HCT116 (cell line): ENCODE results near the gene EHD1. TPM values are rescaled to one million over a fixed set of nuclear protein-coding genes. Genes with fewer than 3 reads are reported as not detected.

Experiments used
- ATAC-seq: fragments of 200-7000 bp; cut with Tn5 transposase; 2 replicates; pipeline ENCODE4 v1.9.1; 2020; ENCODE audit warnings: mild to moderate bottlenecking, moderate library complexity
- BruUV-seq: library from RNA; stranded (reverse); fragments of 400-500 nt; replicated peaks from 2 replicates; lab custom pipeline; 2021; lab: Mats Ljungman, UMichigan
- CTCF ChIA-PET: fragments of 300-600 bp; sonication (Branson Sonifier 250); formaldehyde crosslinking; loops from one replicate; lab custom pipeline; 2021; ENCODE audit warnings: antibody characterized with exemption; lab: Charles Lee
- POLR2A ChIA-PET: fragments of 300-600, 350-600 bp; sonication (Branson Sonifier 250); formaldehyde crosslinking; loops from one replicate; lab custom pipeline; 2021; ENCODE audit warnings: antibody characterized with exemption; lab: Charles Lee
- RAD21 ChIA-PET, 2 experiments: fragments of 300-600 bp; sonication (Branson Sonifier 250); formaldehyde crosslinking; loops; one replicate each; lab custom pipeline; 2023; ENCODE audit warnings: low total read pairs in 2 of 2; ENCODE audit not compliant: uncharacterized antibody in 2 of 2, unreplicated experiment in 2 of 2, low non-redundant PET in 1 of 2; lab: Charles Lee
- DNase-seq: peaks from one replicate; pipeline ENCODE4 v3.0.0-alpha.2; 2010; ENCODE audit warnings: low read depth, low spot score
- H2AFZ ChIP-seq: fragments of 200-600 bp; shearing (Covaris generic), sonication (generic); 2 replicates; pipeline ENCODE4 v1.6.1; 2017; ENCODE audit warnings: low read depth, mixed run types, mixed read lengths, antibody characterized with exemption, low read length; ENCODE audit not compliant: poor library complexity, severe bottlenecking
- H3K27ac ChIP-seq: 2 replicates; pipeline ENCODE4 v1.5.1; 2012; ENCODE audit warnings: low read depth, low read length
- H3K27me3 ChIP-seq: fragments of 200-600 bp; sonication (generic); 2 replicates; pipeline ENCODE4 v1.6.1; 2016; ENCODE audit warnings: mixed run types, low read length, mixed read lengths; ENCODE audit not compliant: insufficient read depth
- H3K36me3 ChIP-seq, 2 experiments: fragments of 200-500 bp in 1 of 2; fragments of 200-600 bp in 1 of 2; sonication (Bioruptor generic) in 1 of 2; sonication (generic) in 1 of 2; 2 replicates each; pipeline versions ENCODE4 v1.5.1 to v1.6.1; 2014 to 2016; ENCODE audit warnings: low read length in 2 of 2, inconsistent platforms in 1 of 2, mixed read lengths in 1 of 2, mixed run types in 1 of 2; ENCODE audit not compliant: insufficient read depth in 2 of 2, control insufficient read depth in 1 of 2
- H3K4me1 ChIP-seq, 2 experiments: fragments of 200-600 bp in 1 of 2; sonication (generic) in 1 of 2; 2 replicates each; pipeline versions ENCODE4 v1.5.1 to v1.6.1; 2012 to 2017; ENCODE audit warnings: low read length in 2 of 2, inconsistent platforms in 1 of 2, mild to moderate bottlenecking in 1 of 2, mixed read lengths in 1 of 2, mixed run types in 1 of 2, moderate library complexity in 1 of 2; ENCODE audit not compliant: insufficient read depth in 2 of 2, control insufficient read depth in 1 of 2
- H3K4me2 ChIP-seq: fragments of 200-600 bp; sonication (generic); 2 replicates; pipeline ENCODE4 v1.6.1; 2017; ENCODE audit warnings: mixed run types, low read length, mixed read lengths
- H3K4me3 ChIP-seq, 2 experiments: fragments of 200-600 bp in 1 of 2; sonication (generic) in 1 of 2; replicated peaks in 1 of 2; 2 replicates each; pipeline ENCODE4 v1.5.1; 2011 to 2016; ENCODE audit warnings: low read length in 2 of 2, control low read depth in 1 of 2, low read depth in 1 of 2, mild to moderate bottlenecking in 1 of 2, mixed read lengths in 1 of 2, mixed run types in 1 of 2
- H3K79me2 ChIP-seq: fragments of 200-600 bp; sonication (generic); 2 replicates; pipeline ENCODE4 v1.6.1; 2017; ENCODE audit warnings: mild to moderate bottlenecking, mixed run types, low read length, moderate library complexity, mixed read lengths; ENCODE audit not compliant: insufficient read depth
- H3K9ac ChIP-seq: fragments of 200-600 bp; sonication (generic); 2 replicates; pipeline ENCODE4 v1.6.1; 2016; ENCODE audit warnings: low read length, mixed read lengths
- H3K9me2 ChIP-seq: fragments of 200-600 bp; sonication (generic), shearing (Covaris generic); 2 replicates; pipeline ENCODE4 v1.6.1; 2017; ENCODE audit warnings: mixed run types, mild to moderate bottlenecking, moderate library complexity; ENCODE audit not compliant: insufficient read depth
- H3K9me3 ChIP-seq, 2 experiments: fragments of 200-500 bp in 1 of 2; fragments of 200-600 bp in 1 of 2; sonication (Bioruptor generic) in 1 of 2; sonication (generic) in 1 of 2; 2 replicates each; pipeline ENCODE4 v1.6.1; 2014 to 2017; ENCODE audit warnings: low read length in 2 of 2, mixed read lengths in 2 of 2, inconsistent platforms in 1 of 2, low read depth in 1 of 2, mild to moderate bottlenecking in 1 of 2, mixed run types in 1 of 2, moderate library complexity in 1 of 2; ENCODE audit not compliant: control insufficient read depth in 1 of 2, insufficient read depth in 1 of 2
- H4K20me1 ChIP-seq: fragments of 200-600 bp; sonication (generic), shearing (Covaris generic); 2 replicates; pipeline ENCODE4 v1.6.1; 2017; ENCODE audit warnings: mixed run types, mild to moderate bottlenecking, moderate library complexity; ENCODE audit not compliant: insufficient read depth
- CBX3 ChIP-seq: IDR thresholded peaks from 2 replicates; pipeline ENCODE4 v1.6.1; 2012; ENCODE audit warnings: low read depth
- CEBPB ChIP-seq: IDR thresholded peaks from 2 replicates; pipeline ENCODE4 v1.6.1; 2012; ENCODE audit warnings: low read depth
- ELF1 ChIP-seq: IDR thresholded peaks from 2 replicates; pipeline ENCODE4 v1.6.1; 2012; ENCODE audit warnings: low read depth, borderline replicate concordance
- EZH2 ChIP-seq: fragments of 200-600 bp; sonication (generic); IDR thresholded peaks from 2 replicates; pipeline ENCODE4 v1.6.1; 2017; ENCODE audit warnings: antibody characterized with exemption, mixed run types
- JUND ChIP-seq: IDR thresholded peaks from 2 replicates; pipeline ENCODE4 v1.6.1; 2012
- POLR2AphosphoS5 ChIP-seq: IDR thresholded peaks from 2 replicates; pipeline ENCODE4 v1.6.1; 2011; ENCODE audit warnings: mild to moderate bottlenecking, low read depth, low read length, moderate library complexity
- SIN3A ChIP-seq: IDR thresholded peaks from 2 replicates; pipeline ENCODE4 v1.6.1; 2012; ENCODE audit warnings: low read depth
- SRF ChIP-seq: IDR thresholded peaks from 2 replicates; pipeline ENCODE4 v1.6.1; 2012; ENCODE audit warnings: low read depth
- TCF7L2 ChIP-seq: IDR thresholded peaks from 2 replicates; pipeline ENCODE4 v1.7.0; 2011; ENCODE audit warnings: borderline replicate concordance, inconsistent platforms; ENCODE audit not compliant: insufficient read depth, insufficient read length; ENCODE audit errors: extremely low read depth
- YY1 ChIP-seq: IDR thresholded peaks from 2 replicates; pipeline ENCODE4 v1.6.1; 2011; ENCODE audit warnings: low read length, low read depth, moderate library complexity, mild to moderate bottlenecking; ENCODE audit not compliant: insufficient replicate concordance; ENCODE audit errors: extremely low read depth
- ZNF274 ChIP-seq: fragments of 200-500 bp; sonication (Bioruptor generic); IDR thresholded peaks from 2 replicates; pipeline ENCODE4 v1.6.1; 2014; ENCODE audit warnings: mild to moderate bottlenecking, low read depth, low read length, inconsistent platforms
- intact Hi-C: fragments of 100-400 bp; cut with micrococcal nuclease; formaldehyde crosslinking; loops from 2 replicates; pipeline ENCODE4 v1.10.0; 2022
- total RNA-seq: library from RNA; stranded (reverse); gene quantifications from one replicate; pipeline ENCODE4 v1.2.1, GENCODE V29; 2021; ENCODE audit not compliant: unreplicated experiment
- TF ChIP-seq, protein P1 (sequence below), 3 experiments: fragments of 200-600 bp in 1 of 3; sonication (generic) in 1 of 3; IDR thresholded peaks in 2 of 3; conservative IDR thresholded peaks in 1 of 3; 2 replicates each; pipeline ENCODE4 v1.5.1; 2012 to 2017; ENCODE audit warnings: low read depth in 2 of 3, low read length in 2 of 3, antibody characterized with exemption in 1 of 3, borderline replicate concordance in 1 of 3, control low read depth in 1 of 3, mild to moderate bottlenecking in 1 of 3, mixed read lengths in 1 of 3, mixed run types in 1 of 3, moderate library complexity in 1 of 3; ENCODE audit not compliant: insufficient read depth in 1 of 3
- TF ChIP-seq, protein P2 (sequence below): IDR thresholded peaks from 2 replicates; pipeline ENCODE4 v1.6.1; 2011; ENCODE audit warnings: mild to moderate bottlenecking, low read length, moderate library complexity; ENCODE audit not compliant: insufficient replicate concordance; ENCODE audit errors: extremely low read depth

Gene EHD1
- total RNA-seq, 1 experiment from 2014 or later, result 48.1 TPM

DNA sequence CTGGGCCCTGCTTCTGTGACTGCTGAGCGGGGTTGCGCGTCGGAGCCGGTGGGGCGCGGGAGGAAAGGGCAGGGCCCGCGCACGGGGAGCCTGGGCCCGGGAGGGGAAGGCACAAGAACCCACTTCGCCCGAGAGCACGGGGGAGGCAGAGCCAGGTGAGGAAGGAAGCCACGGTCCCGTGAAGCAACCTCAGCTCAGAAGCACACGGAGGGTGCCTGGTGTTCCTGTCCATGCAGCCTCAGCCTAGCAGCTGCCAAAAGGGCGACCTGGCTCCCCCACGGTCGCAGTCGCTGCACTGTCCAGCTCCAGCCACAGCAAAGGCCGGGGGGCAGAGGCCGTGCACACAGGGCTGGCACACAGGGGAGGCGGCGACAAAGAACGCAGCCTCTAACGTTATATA lies 24.7 kb downstream of the EHD1 start:
- peaks cover 0 to 28% of the 10 kb centered on the region in 2 experiments; a peak in 2 of 4 replicates for H3K36me3 ChIP-seq
- intact Hi-C loops, result no loop called here
- no peaks in the 10 kb centered on the region for H3K9me2 ChIP-seq
- no peaks in the 10 kb centered on the region for H4K20me1 ChIP-seq
- H3K9me3 ChIP-seq, result no peaks in the 10 kb centered on the region
- H3K27ac ChIP-seq, result peak overlapping the region; percentile 99
- BruUV-seq, result no TSS peak
- no peak overlapping the region for H2AFZ ChIP-seq
- H3K4me2 ChIP-seq, result peak overlapping the region; percentile 82; the same call in 1 of the 2 replicates
- ATAC-seq (no peak), DNase-seq (no peak)
- no peak overlapping the region for H3K4me3 ChIP-seq
- TF ChIP-seq, protein P1, sequence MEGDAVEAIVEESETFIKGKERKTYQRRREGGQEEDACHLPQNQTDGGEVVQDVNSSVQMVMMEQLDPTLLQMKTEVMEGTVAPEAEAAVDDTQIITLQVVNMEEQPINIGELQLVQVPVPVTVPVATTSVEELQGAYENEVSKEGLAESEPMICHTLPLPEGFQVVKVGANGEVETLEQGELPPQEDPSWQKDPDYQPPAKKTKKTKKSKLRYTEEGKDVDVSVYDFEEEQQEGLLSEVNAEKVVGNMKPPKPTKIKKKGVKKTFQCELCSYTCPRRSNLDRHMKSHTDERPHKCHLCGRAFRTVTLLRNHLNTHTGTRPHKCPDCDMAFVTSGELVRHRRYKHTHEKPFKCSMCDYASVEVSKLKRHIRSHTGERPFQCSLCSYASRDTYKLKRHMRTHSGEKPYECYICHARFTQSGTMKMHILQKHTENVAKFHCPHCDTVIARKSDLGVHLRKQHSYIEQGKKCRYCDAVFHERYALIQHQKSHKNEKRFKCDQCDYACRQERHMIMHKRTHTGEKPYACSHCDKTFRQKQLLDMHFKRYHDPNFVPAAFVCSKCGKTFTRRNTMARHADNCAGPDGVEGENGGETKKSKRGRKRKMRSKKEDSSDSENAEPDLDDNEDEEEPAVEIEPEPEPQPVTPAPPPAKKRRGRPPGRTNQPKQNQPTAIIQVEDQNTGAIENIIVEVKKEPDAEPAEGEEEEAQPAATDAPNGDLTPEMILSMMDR (IDR thresholded peaks at IDR 0.05 in 2 of 3, conservative IDR thresholded peaks at IDR 0.05 in 1 of 3; ENCODE audit: borderline replicate concordance in 1 of 3, insufficient read depth in 1 of 3, low read depth in 2 of 3, low read length in 2 of 3), result no peak
- no peak for TF ChIP-seq CBX3
- TF ChIP-seq ELF1, result no peak
- no peak for TF ChIP-seq EZH2
- TF ChIP-seq CEBPB, result no peak
- TF ChIP-seq, protein P2, sequence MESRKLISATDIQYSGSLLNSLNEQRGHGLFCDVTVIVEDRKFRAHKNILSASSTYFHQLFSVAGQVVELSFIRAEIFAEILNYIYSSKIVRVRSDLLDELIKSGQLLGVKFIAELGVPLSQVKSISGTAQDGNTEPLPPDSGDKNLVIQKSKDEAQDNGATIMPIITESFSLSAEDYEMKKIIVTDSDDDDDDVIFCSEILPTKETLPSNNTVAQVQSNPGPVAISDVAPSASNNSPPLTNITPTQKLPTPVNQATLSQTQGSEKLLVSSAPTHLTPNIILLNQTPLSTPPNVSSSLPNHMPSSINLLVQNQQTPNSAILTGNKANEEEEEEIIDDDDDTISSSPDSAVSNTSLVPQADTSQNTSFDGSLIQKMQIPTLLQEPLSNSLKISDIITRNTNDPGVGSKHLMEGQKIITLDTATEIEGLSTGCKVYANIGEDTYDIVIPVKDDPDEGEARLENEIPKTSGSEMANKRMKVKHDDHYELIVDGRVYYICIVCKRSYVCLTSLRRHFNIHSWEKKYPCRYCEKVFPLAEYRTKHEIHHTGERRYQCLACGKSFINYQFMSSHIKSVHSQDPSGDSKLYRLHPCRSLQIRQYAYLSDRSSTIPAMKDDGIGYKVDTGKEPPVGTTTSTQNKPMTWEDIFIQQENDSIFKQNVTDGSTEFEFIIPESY, result no peak
- no peak for TF ChIP-seq ZNF274
- no peak for TF ChIP-seq SIN3A
- no peak for TF ChIP-seq POLR2AphosphoS5
- no peak for TF ChIP-seq JUND
- TF ChIP-seq SRF, result no peak
- no peak for TF ChIP-seq YY1
- no peak for TF ChIP-seq TCF7L2
- RAD21 ChIA-PET, result no interaction called here
- H3K4me1 ChIP-seq, result peaks cover 85 to 99% of the 10 kb centered on the region in 2 experiments
- CTCF ChIA-PET, result interaction anchor here (0.9 kb wide), 1 partner anchor 9 kb away, joined by 6 read pairs; the partner anchor contains the start of gene CDC42BPG
- peak overlapping the region; percentile 65 for H3K9ac ChIP-seq
- no peaks in the 10 kb centered on the region for H3K27me3 ChIP-seq
- peaks cover 35% of the 10 kb centered on the region for H3K79me2 ChIP-seq
- POLR2A ChIA-PET, result interaction anchor here (9.0 kb wide), 1 partner anchor 24 kb away, joined by 56 read pairs; the partner anchor contains the start of gene EHD1
